HL-60/S4 treated with retinoic acid at 250 ng/mL for 4 days and 3 days (cell line): ENCODE results near the gene GPR75.

Source experiments
- in situ Hi-C: fragments of 300-500 bp; cut with MboI; formaldehyde crosslinking; loops from 2 replicates; pipeline ENCODE4 v1.7.0; 2022; ENCODE audit warnings: low sequenced_read_pairs

Gene GPR75

DNA sequence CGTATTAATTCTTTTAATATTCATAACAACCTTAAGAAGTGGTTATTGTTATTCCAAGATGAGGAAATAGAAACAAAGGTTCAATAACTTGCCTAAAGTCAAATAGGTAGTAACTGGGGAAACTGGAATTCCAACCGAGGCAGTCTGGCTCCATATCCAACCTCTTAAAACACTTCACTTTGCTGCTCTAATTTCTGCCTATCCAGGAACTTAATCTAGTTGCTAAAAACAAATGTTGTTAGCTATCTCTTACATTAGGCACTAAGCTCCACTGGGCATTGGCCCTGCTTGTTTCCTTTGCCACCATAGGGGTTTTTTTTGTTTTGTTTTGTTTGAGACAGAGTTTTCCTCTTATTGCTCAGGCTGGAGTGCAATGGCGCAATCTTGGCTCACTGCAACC lies 48.2 kb downstream of the GPR75 start:
- in situ Hi-C loops = no loop called here
